Esophagus (tissue), 2 donors: ENCODE measurements around the gene NLRP2B. TPM values are rescaled to one million over a fixed set of nuclear protein-coding genes. Genes with fewer than 3 reads are reported as not detected.
"Not testable (repeated sequence)": the region's sequence is repeated elsewhere in the genome, so short reads cannot be mapped to it uniquely, and the experiment has no call there.

Source experiments
- H3K27ac ChIP-seq, 2 donors: one replicate each; pipeline ENCODE4 v1.5.1; 2013; ENCODE audit warnings: low read depth in 2 of 2, mild to moderate bottlenecking in 2 of 2, inconsistent platforms in 1 of 2, low read length in 1 of 2, moderate library complexity in 1 of 2
- H3K27me3 ChIP-seq, 2 donors: one replicate each; pipeline ENCODE4 v1.6.1; 2013; ENCODE audit warnings: low read length in 2 of 2, control low read depth in 1 of 2, mild to moderate bottlenecking in 1 of 2; ENCODE audit not compliant: insufficient read depth in 2 of 2, control insufficient read depth in 1 of 2
- H3K36me3 ChIP-seq, 2 donors: one replicate each; pipeline ENCODE4 v1.6.1; 2013; ENCODE audit warnings: low read length in 1 of 2; ENCODE audit not compliant: control insufficient read depth in 2 of 2, insufficient read depth in 2 of 2
- H3K4me1 ChIP-seq, 2 donors: one replicate each; pipeline ENCODE4 v1.6.1; 2013; ENCODE audit warnings: low read length in 1 of 2; ENCODE audit not compliant: control insufficient read depth in 2 of 2, insufficient read depth in 2 of 2
- H3K4me3 ChIP-seq, 2 donors: one replicate each; pipeline ENCODE4 v1.5.1; 2013; ENCODE audit warnings: low read length in 2 of 2, mild to moderate bottlenecking in 2 of 2, low read depth in 1 of 2, moderate library complexity in 1 of 2
- H3K9me3 ChIP-seq, 2 donors: one replicate each; pipeline ENCODE4 v1.6.1; 2013; ENCODE audit warnings: mild to moderate bottlenecking in 2 of 2, low read depth in 1 of 2, low read length in 1 of 2, moderate library complexity in 1 of 2; ENCODE audit not compliant: control insufficient read depth in 2 of 2, insufficient read depth in 1 of 2
- WGBS, 2 donors: extraction: QIAGEN DNeasy Blood & Tissue Kit; methylation state at CpG; one replicate each; pipeline ENCODE4 v1.1.7; 2013; 5-methylcytosine and 5-hydroxymethylcytosine counted together
- polyA plus RNA-seq, 2 donors: library from polyadenylated mRNA; stranded (reverse); fragments of 200-250 nt; gene quantifications; one replicate each; pipeline ENCODE4 v1.2.3, GENCODE V29; 2013
- donor health status: healthy with polysubstance abuse.
- donor health status: Bipolar disorder and iron deficiency.

NLRP2B gene
- polyA plus RNA-seq, 2 donors, result not detected

DNA sequence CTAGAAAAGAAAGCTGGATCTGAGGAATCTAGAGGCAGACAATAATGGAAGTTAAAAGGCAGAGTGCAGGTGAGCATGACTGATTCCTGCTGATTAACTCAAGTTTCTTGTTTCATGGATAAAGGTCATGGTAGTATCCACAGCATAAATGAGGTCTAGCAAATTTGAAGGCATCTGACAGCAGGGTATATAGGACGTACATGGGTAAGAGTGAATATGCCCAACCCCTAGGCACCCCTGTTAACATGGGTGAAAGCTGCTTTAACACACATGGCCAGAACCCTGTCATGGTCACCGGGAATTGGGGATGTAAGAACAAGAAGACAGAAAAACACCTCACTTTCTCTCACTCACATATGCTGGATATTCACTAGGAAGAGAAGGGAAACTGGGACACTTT lies 25.0 kb downstream of the NLRP2B start:
- H3K27ac ChIP-seq, result no peak overlapping the region
- H3K4me3 ChIP-seq, result no peak overlapping the region
- H3K36me3 ChIP-seq, result no peaks in the 10 kb centered on the region
- WGBS, 2 donors, result 75 to 83% methylated on average over 2 of the region's 2 CpGs
- H3K4me1 ChIP-seq, result no peaks in the 10 kb centered on the region
- peaks cover 0 to 4% of the 10 kb centered on the region in 2 donors for H3K9me3 ChIP-seq
- H3K27me3 ChIP-seq, result no peaks in the 10 kb centered on the region

DNA sequence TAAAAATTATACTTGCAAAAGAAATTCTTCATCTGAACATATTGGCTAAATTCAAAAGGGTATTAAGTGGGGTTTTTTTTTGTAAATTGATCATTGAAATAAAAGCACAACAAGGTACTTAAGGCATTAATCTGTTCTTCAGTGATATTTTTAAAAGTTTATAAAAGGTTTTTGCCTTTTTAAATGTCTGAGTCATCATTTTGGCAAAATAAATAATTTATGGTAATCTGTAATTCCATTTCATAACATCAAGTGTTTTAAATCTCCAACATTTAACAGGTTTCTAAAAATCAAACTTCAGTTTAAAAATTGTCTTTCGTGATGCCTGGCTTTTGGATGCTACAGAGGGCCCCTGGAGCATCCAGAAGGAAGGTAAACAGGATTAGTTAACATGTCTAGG lies 27.4 kb downstream of the NLRP2B start:
- Histone ChIP-seq H3K27me3 (no peaks in the 10 kb centered on the region), H3K9me3 (peaks cover 0 to 4% of the 10 kb centered on the region in 2 donors), H3K4me3 (no peak overlapping the region), H3K4me1 (no peaks in the 10 kb centered on the region), H3K36me3 (no peaks in the 10 kb centered on the region), H3K27ac (no peak overlapping the region)
- WGBS, 2 donors, result 41 to 59% methylated on average over 1 of the region's 1 CpG

DNA sequence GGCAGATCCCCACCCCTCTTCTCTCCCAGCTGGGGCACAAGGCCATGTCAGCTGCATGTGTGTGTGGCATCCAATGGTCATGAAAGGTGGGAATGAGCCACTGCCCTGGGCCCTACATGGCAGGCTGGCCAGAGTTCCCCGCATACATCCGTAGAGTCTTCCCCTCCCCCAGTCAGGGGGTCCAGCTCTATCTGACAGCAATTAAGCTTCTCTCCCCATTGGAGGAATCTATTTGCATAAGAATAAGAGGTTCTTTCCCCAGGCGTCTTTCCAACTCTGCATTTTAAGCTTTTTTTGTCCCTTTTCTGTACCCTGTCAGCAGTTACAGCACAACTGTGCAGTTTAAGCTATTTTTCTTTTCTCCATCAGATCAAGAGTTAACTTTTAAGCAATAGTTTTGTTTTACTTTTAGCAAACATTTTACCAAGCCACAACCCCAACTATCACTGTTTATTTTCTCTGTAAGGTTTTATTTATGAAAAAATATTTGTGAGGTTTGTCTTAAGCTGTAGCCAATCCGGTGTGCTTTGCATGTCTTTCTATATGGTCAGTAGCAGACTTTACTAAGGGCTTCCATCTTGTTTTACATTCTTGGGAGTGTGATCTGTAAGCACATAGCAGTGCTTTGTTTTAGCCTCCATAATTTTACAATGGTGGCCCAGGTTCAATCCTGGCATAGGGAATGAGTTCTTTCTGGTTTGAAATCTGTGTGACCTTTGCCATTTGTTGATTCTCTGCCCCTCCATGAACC lies 28.7 kb downstream of the NLRP2B start:
- H3K36me3 ChIP-seq, result no peaks in the 10 kb centered on the region
- peaks cover 0 to 4% of the 10 kb centered on the region in 2 donors for H3K9me3 ChIP-seq
- no peak overlapping the region for H3K27ac ChIP-seq
- H3K4me1 ChIP-seq, result no peaks in the 10 kb centered on the region
- WGBS, 2 donors, result 68 to 81% methylated on average over 4 of the region's 4 CpGs
- no peak overlapping the region for H3K4me3 ChIP-seq
- no peaks in the 10 kb centered on the region for H3K27me3 ChIP-seq

DNA sequence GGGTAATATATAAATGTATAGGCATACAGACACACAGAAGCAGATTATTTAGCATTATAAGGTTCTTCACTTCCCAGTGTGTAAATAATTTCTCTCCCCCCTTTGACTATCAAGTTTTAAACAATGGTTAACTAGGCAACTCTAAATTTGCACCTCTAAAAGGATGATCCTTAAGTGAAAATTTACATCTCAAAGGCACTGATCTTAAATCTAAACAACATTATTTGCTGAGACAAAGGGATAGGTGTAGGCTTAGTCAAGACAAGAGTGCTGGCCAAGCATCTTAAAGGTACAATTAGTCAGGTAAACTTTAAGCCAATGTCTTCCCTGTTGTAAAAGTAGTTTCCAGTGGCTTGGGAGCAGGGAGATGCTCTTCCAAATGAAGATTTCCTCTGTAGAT lies 33.0 kb downstream of the NLRP2B start:
- no peak overlapping the region for H3K27ac ChIP-seq
- H3K9me3 ChIP-seq, result no peaks in the 10 kb centered on the region
- H3K4me1 ChIP-seq, result no peaks in the 10 kb centered on the region
- H3K27me3 ChIP-seq, result no peaks in the 10 kb centered on the region
- H3K4me3 ChIP-seq, result no peak overlapping the region
- H3K36me3 ChIP-seq, result no peaks in the 10 kb centered on the region

DNA sequence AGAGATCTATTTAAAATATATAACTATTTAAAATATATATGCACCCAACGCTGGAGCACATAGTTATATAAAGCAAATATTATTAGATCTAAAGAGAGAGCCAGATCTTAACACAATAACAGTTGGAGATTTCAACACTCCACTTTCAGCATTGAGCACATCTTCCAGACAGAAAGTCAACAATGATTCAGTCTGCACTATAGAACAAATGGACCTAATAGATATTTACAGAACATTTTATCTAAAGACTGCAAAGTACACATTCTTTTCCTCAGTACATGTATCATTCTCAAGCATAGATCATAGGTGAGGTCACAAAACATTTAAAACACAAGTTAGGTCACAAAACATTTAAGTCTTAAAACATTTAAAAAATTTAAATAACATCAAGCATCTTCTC lies 36.4 kb downstream of the NLRP2B start:
- H3K4me1 ChIP-seq, result no peaks in the 10 kb centered on the region
- no peak overlapping the region for H3K4me3 ChIP-seq
- no peaks in the 10 kb centered on the region for H3K9me3 ChIP-seq
- 50 to 78% methylated on average over 1 of the region's 1 CpG for whole genome bisulfite sequencing, 2 donors
- H3K27ac ChIP-seq, result no peak overlapping the region
- no peaks in the 10 kb centered on the region for H3K36me3 ChIP-seq
- no peaks in the 10 kb centered on the region for H3K27me3 ChIP-seq

DNA sequence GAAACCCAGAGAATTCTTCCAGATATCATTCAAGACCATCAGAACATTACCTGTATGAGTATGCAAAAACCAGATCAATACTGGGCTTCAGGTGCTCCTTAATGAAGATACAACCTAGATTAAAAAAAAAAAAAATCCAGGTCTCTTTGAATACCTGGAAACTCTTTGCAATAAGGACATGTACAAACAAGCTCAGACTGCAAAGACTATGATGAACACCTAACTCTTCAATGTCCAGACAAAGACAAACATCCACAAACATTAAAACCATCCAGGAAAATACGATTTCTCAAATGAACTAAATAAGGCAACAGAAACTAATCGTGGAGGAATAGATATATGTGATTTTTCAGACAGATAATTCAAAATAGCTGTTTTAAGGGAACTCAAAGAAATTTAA lies 38.7 kb downstream of the NLRP2B start:
- no peak overlapping the region for H3K27ac ChIP-seq
- WGBS, 2 donors, result 63 to 65% methylated on average over 2 of the region's 2 CpGs
- H3K27me3 ChIP-seq, result no peaks in the 10 kb centered on the region
- no peaks in the 10 kb centered on the region for H3K4me1 ChIP-seq
- no peak overlapping the region for H3K4me3 ChIP-seq
- no peaks in the 10 kb centered on the region for H3K9me3 ChIP-seq
- no peaks in the 10 kb centered on the region for H3K36me3 ChIP-seq

DNA sequence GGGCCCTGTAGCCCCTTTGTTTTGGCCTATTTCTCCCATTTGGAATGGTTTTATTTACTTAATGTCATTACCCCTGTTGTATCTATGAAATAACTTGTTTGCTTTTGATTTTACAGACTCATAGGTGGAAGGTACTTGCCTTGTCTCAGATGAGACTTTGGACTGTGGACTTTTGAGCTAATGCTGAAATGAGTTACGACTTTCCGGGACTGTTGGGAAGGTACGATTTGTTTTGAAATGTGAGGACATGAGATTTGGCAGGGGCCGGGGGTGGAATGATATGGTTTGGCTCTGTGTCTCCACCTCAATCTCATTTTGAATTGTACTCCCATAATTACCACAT lies 39.4 kb downstream of the NLRP2B start:
- WGBS, 2 donors, result 84 to 93% methylated on average over 4 of the region's 4 CpGs
- Histone ChIP-seq H3K4me3 (no peak overlapping the region), H3K36me3 (no peaks in the 10 kb centered on the region), H3K4me1 (no peaks in the 10 kb centered on the region), H3K27ac (no peak overlapping the region), H3K9me3 (no peaks in the 10 kb centered on the region), H3K27me3 (no peaks in the 10 kb centered on the region)

DNA sequence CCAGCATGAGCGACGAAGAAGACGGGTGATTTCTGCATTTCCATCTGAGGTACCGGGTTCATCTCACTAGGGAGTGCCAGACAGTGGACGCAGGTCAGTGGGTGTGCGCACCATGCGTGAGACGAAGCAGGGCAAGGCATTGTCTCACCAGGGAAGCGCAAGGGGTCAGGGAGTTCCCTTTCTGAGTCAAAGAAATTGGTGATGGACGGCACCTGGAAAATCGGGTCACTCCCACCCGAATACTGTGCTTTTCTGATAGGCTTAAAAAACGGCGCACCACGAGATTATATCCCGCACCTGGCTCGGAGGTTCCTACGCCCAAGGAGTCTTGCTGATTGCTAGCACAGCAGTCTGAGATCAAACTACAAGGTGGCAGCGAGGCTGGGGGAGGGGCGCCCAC lies 50.6 kb downstream of the NLRP2B start:
- not testable (repeated sequence) for H3K4me1 ChIP-seq, H3K27ac ChIP-seq, H3K27me3 ChIP-seq, H3K9me3 ChIP-seq, H3K4me3 ChIP-seq, H3K36me3 ChIP-seq
- 95 to 97% methylated on average over 20 of the region's 20 CpGs for WGBS, 2 donors

Other genes starting within 250 kb of the NLRP2B start
- gene ZXDB, start 88.2 kb downstream of the NLRP2B start, polyA plus RNA-seq, result 1 to 10 TPM in 1 of 2 donors, under 1 TPM in 1; 0.65 to 1.2 TPM
- gene ZXDA, start 230.2 kb upstream of the NLRP2B start, polyA plus RNA-seq, result under 1 TPM; 0.20 to 0.51 TPM